NCI-H446 (cell line): Measurements from ENCODE around the gene MRPL20.
"Not testable (repeated sequence)": the region's sequence is repeated elsewhere in the genome, so short reads cannot be mapped to it uniquely, and the experiment has no call there.

Experiments used
- DNase-seq, 2 experiments: peaks; one replicate each; lab custom pipeline; 2025; lab: John Stamatoyannopoulos, UW

Gene MRPL20

DNA sequence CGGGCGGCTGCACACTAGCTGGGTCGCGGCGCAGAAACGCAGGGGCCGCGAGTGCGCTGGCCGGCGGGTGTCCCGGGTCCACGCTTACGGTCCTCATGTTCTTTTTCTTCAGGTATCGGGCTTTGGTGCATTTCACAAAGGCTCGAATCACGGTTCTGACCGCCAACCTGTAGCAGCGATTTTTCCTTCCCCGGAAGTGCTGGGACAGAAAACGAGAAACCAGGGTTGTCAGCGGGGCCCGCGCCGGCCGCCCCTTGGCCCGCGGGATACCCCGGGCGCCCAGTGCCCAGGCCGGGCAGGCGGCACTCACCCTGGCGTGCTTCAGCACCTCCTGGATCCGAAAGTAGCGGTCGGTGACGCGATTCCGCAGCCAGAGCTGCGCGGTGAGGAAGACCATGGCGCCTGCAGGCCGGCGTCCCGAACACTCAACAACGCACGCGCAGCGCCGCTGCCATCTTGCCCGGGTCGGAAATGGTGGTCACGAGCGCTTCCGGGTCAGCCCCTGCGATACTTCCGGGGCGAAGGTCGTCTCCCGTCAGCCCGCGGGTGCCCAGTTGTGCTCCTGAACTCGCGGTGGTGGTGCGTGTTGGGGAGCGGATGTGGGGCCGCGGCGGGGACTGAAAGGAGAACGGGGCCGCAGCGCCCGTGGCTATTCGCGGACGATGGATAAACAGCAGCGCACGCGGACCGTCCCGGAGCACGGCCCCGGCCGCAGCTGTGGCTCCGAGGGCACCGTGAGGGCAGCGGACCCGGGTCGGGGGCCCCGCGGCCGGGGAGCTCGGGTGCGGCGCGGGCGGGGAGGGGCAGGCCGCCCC, at the start of gene MRPL20:
Gene MRPL20, minus strand, starts transcription at position 473 of the 815 bp plus-strand sequence. Its CDS starts 76 bp downstream, at position 397.
- peak; percentile 87 to 96 for DNase-seq

GRCh38 chr1:1456683-1457255, 49.7 kb upstream of the MRPL20 start:
- DNase-seq: not testable (repeated sequence)

DNA sequence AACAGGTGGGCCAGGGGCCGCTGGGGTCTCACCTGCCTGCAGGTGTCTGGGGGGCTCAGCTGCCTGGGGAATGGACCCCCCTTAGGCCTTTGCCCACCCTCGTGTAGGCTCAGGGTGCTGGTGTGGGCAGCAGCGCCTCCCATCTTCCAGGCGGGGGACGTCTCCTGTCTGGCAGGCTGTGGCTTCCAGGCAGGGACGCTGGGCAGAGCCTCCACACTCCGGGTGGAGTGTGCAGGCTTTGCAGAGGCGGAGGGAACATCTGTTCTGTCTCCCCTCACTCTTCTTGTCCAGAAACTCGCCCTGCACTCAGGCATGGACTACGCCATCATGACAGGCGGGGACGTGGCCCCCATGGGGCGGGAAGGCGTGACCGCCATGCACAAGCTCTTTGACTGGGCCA, 48.8 kb upstream of the MRPL20 start:
- not testable (repeated sequence) for DNase-seq

- DNase-seq: no peak
Measured at GRCh38 chr1:1455366-1455884, 48.3 kb upstream of the MRPL20 start.

GRCh38 chr1:1454286-1455056, 47.4 kb upstream of the MRPL20 start:
- not testable (repeated sequence) for DNase-seq

- DNase-seq: no peak
Measured at GRCh38 chr1:1452882-1453281, 45.8 kb upstream of the MRPL20 start.

GRCh38 chr1:1452365-1452739, 45.3 kb upstream of the MRPL20 start:
- not testable (repeated sequence) for DNase-seq

GRCh38 chr1:1451696-1452364, 44.7 kb upstream of the MRPL20 start:
- DNase-seq: no peak

DNA sequence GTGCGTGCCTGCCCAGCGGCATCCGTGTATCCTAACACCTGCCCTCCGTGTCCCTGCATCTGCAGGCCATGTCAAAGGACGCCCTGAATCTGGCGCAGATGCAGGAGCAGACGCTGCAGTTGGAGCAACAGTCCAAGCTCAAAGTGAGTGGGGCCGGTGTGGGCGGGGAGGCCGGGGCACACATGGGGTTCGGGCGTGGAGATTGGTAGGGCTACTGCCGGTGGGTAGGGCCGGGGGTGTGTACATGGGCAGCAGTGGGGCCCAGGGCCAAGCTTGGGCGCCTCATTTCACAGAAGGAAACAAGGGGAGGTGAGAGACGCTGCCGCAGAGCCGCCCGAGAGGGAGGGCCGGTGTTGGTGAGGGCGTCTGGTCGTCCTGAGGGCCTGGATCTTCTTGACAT, 43.5 kb upstream of the MRPL20 start:
- not testable (repeated sequence) for DNase-seq

DNA sequence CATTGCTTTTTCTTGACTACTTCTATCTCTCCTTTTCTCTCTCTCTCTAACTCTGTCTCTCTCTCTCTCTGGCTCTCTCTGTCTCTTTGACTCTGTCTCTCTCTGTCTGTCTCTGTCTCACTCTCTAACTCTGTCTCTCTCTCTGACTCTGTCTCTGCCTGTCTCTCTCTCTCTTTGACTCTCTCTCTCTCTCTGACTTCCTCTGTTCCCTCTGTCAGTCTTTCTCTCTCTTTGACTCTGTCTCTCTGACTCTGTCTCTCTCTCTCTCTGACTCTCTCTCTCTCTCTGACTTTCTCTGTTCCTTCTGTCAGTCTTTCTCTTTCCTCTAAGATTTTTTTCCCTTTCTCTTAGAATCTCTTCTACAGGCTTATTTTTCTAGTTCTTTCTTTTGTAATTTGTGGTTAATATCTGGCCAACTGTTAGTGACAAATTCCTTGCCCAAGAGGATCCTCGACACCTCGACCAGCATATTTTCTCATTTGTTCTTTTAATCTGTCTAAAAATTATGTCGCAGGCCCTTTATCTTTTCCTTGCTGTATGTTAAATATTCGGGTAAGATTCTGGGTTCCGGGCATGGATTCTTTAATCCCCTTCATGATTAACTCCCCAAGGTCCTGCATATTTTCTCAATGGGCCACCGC, 42.1 kb upstream of the MRPL20 start, which contains the start of gene ATAD3C:
Gene ATAD3C, plus strand, starts transcription at position 591 of the 641 bp plus-strand sequence. CDS start 995 bp downstream, outside the sequence.
- no peak for DNase-seq

- DNase-seq: not testable (repeated sequence)
Measured at GRCh38 chr1:1446631-1447030, 39.5 kb upstream of the MRPL20 start.

- DNase-seq: no peak
Measured at GRCh38 chr1:1442069-1442770, 35.1 kb upstream of the MRPL20 start.

GRCh38 chr1:1441002-1441888, 34.2 kb upstream of the MRPL20 start:
- peak in 1 of 2 experiments; percentile 60 for DNase-seq

- no peak for DNase-seq
Measured at GRCh38 chr1:1440262-1441001, 33.3 kb upstream of the MRPL20 start.

DNA sequence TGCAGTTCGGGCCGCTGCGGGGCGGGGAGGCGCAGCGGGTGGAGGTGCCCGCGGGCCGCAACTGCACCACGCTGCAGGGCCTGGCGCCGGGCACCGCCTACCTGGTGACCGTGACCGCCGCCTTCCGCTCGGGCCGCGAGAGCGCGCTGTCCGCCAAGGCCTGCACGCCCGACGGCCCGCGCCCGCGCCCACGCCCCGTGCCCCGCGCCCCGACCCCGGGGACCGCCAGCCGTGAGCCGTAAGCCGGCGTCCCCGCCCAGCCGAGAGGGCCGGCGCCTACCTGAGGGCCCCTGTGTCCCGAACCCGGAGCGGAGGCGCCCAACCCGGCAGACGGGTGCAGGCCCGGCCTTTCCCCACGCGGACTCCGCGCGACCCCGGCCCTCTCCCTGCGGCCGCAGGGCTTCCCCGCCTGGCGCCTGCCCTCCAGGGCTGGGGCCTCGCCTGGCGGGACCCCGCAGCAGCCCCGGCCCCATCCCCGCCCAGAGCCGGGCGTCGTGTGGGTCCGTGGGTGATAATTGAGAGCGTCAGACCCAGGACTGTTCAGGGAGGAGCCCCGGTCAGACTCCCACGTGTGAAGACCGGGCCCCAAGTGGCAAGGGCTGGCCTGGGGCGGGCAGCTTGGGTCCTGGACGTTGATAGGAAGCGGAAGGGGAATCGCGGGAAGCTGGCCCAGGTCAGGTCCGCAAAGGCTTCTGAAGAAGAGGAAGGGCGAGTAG, 32.6 kb upstream of the MRPL20 start:
- no peak for DNase-seq

GRCh38 chr1:1438531-1439381, 31.7 kb upstream of the MRPL20 start:
- no peak for DNase-seq

GRCh38 chr1:1437904-1438376, 30.8 kb upstream of the MRPL20 start:
- no peak for DNase-seq
